H1 (cell line): Measurements from ENCODE around the gene TACC2.

ENCODE experiments used
- CBX5 ChIP-seq: fragments of 300-800, 300-1000 bp; sonication (generic); IDR thresholded peaks from 2 replicates; pipeline ENCODE4 v1.7.1; 2016; ENCODE audit warnings: antibody characterized with exemption, low read length, low read depth
- RFX5 ChIP-seq: IDR thresholded peaks from 2 replicates; pipeline ENCODE4 v1.6.1; 2011; ENCODE audit warnings: low read depth, low read length, improper control_type of control experiment, borderline replicate concordance

DNA sequence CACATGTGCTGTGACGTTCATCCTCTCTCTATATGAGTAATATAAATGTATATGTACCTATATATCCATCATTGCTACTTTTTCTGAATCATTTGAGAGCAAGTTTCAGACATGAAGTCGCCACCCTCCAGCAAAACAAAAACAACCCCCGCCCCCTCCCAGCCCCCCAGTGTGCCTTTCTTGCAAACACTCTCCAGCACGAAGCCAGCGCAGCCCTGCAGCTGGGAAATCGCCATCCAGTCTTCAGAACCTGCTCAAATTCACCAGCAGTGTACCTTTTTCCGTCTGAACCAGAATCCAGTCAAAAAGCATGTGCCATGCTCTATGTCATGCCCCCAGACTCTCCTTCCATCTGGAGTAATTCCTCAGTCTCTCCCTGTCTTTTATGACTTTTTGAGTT, 135.8 kb downstream of the TACC2 start:
- TF ChIP-seq CBX5 = no peak
- no peak for TF ChIP-seq RFX5
